GM18511 (cell line): ENCODE results near the gene KCNV2.
"Not testable (repeated sequence)": the region's sequence is repeated elsewhere in the genome, so short reads cannot be mapped to it uniquely, and the experiment has no call there.

Experiments
- ATAC-seq: cut with Tn5 transposase; IDR thresholded peaks from one replicate; pipeline ENCODE4 v1.9.1; 2021; ENCODE audit warnings: mild to moderate bottlenecking, moderate library complexity; ENCODE audit not compliant: unreplicated experiment

The KCNV2 gene

GRCh38 chr9:2717385-2717784 lies at the start of gene KCNV2:
Gene KCNV2 (plus strand): TSS chr9:2717510. CDS start chr9:2717740, 230 bp downstream.
- ATAC-seq: no peak

- no peak for ATAC-seq
These were observed 44.1 kb upstream of the KCNV2 start for GRCh38 chr9:2673161-2673560.

- no peak for ATAC-seq
These were observed 43.0 kb upstream of the KCNV2 start for GRCh38 chr9:2674141-2674824.

- ATAC-seq: no peak
These were observed 41.5 kb upstream of the KCNV2 start for GRCh38 chr9:2675834-2676233.

- ATAC-seq: no peak
These were observed 40.8 kb upstream of the KCNV2 start for GRCh38 chr9:2676466-2676865.

GRCh38 chr9:2677915-2678889 lies 39.1 kb upstream of the KCNV2 start:
- no peak for ATAC-seq

- no peak for ATAC-seq
These were observed 38.3 kb upstream of the KCNV2 start for GRCh38 chr9:2679011-2679410.

GRCh38 chr9:2681981-2682380 lies 35.3 kb upstream of the KCNV2 start:
- ATAC-seq: no peak

GRCh38 chr9:2686911-2687310 lies 30.4 kb upstream of the KCNV2 start:
- ATAC-seq: no peak

GRCh38 chr9:2688636-2689035 lies 28.7 kb upstream of the KCNV2 start:
- no peak for ATAC-seq

- ATAC-seq: no peak
These were observed 26.1 kb upstream of the KCNV2 start for GRCh38 chr9:2691212-2691611.

GRCh38 chr9:2691626-2692025 lies 25.7 kb upstream of the KCNV2 start:
- ATAC-seq: no peak

- ATAC-seq: no peak
These were observed 24.3 kb upstream of the KCNV2 start for GRCh38 chr9:2693056-2693455.

GRCh38 chr9:2697492-2697891 lies 19.8 kb upstream of the KCNV2 start:
- ATAC-seq: peak; percentile 65

GRCh38 chr9:2700398-2700797 lies 16.9 kb upstream of the KCNV2 start:
- ATAC-seq: no peak

GRCh38 chr9:2700909-2701550 lies 16.3 kb upstream of the KCNV2 start:
- no peak for ATAC-seq

- no peak for ATAC-seq
These were observed 12.8 kb upstream of the KCNV2 start for GRCh38 chr9:2704504-2704903.

- ATAC-seq: not testable (repeated sequence)
These were observed 10.1 kb upstream of the KCNV2 start for GRCh38 chr9:2707256-2707655.

GRCh38 chr9:2709645-2710101 lies 7.6 kb upstream of the KCNV2 start:
- ATAC-seq: peak; percentile 60

GRCh38 chr9:2711716-2712115 lies 5.6 kb upstream of the KCNV2 start:
- no peak for ATAC-seq

GRCh38 chr9:2718001-2718697 lies 839 bp downstream of the KCNV2 start:
- no peak for ATAC-seq
